GM18526 (cell line): ENCODE results near the gene PCDH9.

Experiments
- POLR2A ChIP-seq: IDR thresholded peaks from 3 replicates; pipeline ENCODE4 v1.6.1; 2011; ENCODE audit not compliant: insufficient read length; ENCODE audit errors: extremely low read depth

Gene PCDH9

GRCh38 chr13:67064920-67065319, 165.2 kb downstream of the PCDH9 start:
- TF ChIP-seq POLR2A: no peak

- no peak for TF ChIP-seq POLR2A
Observed at GRCh38 chr13:67063036-67063435, 167.1 kb downstream of the PCDH9 start.

GRCh38 chr13:67062160-67062559, 168.0 kb downstream of the PCDH9 start:
- TF ChIP-seq POLR2A: no peak

GRCh38 chr13:67061750-67062149, 168.4 kb downstream of the PCDH9 start:
- TF ChIP-seq POLR2A: no peak

GRCh38 chr13:67052550-67053490, 177.3 kb downstream of the PCDH9 start:
- TF ChIP-seq POLR2A: no peak

- TF ChIP-seq POLR2A: no peak
Observed at GRCh38 chr13:67049744-67050143, 180.4 kb downstream of the PCDH9 start.

- no peak for TF ChIP-seq POLR2A
Observed at GRCh38 chr13:67048821-67049150, 181.3 kb downstream of the PCDH9 start.

GRCh38 chr13:67048084-67048820, 181.9 kb downstream of the PCDH9 start:
- no peak for TF ChIP-seq POLR2A

- no peak for TF ChIP-seq POLR2A
Observed at GRCh38 chr13:67045357-67045756, 184.8 kb downstream of the PCDH9 start.

GRCh38 chr13:67043901-67044300, 186.2 kb downstream of the PCDH9 start:
- no peak for TF ChIP-seq POLR2A

- no peak for TF ChIP-seq POLR2A
Observed at GRCh38 chr13:67042556-67042955, 187.6 kb downstream of the PCDH9 start.

GRCh38 chr13:67036699-67037457, 193.3 kb downstream of the PCDH9 start:
- TF ChIP-seq POLR2A: no peak

GRCh38 chr13:67033170-67033569, 197.0 kb downstream of the PCDH9 start:
- TF ChIP-seq POLR2A: no peak

GRCh38 chr13:67023130-67023876, 206.8 kb downstream of the PCDH9 start:
- TF ChIP-seq POLR2A: no peak

GRCh38 chr13:67018775-67019174, 211.4 kb downstream of the PCDH9 start:
- TF ChIP-seq POLR2A: no peak
